GM18507 (cell line): Measurements from ENCODE around the gene TAC4.
"Not testable (repeated sequence)": the region's sequence is repeated elsewhere in the genome, so short reads cannot be mapped to it uniquely, and the experiment has no call there.

ENCODE experiments used
- DNase-seq: peaks from one replicate; pipeline ENCODE4 v3.0.0; 2011; ENCODE audit warnings: low read depth; ENCODE audit not compliant: insufficient read length; ENCODE audit errors: extremely low spot score
- FAIRE-seq: peaks from 2 replicates; lab custom pipeline; 2011; peaks lifted over from hg19 to GRCh38; lab: Jason Lieb, UNC

Gene TAC4

GRCh38 chr17:49848739-49849138, 870 bp upstream of the TAC4 start:
- DNase-seq (no peak), FAIRE-seq (no peak)

GRCh38 chr17:49846938-49847712, 744 bp downstream of the TAC4 start:
- FAIRE-seq (no peak), DNase-seq (no peak)

- FAIRE-seq (no peak), DNase-seq (no peak)
These were observed 2.5 kb downstream of the TAC4 start for GRCh38 chr17:49845321-49845720.

GRCh38 chr17:49843774-49844350, 4.0 kb downstream of the TAC4 start:
- DNase-seq (no peak), FAIRE-seq (no peak)

- DNase-seq: no peak
- FAIRE-seq: no peak
These were observed 5.0 kb downstream of the TAC4 start for GRCh38 chr17:49842846-49843245.

- FAIRE-seq: no peak
- DNase-seq: no peak
These were observed 5.5 kb downstream of the TAC4 start for GRCh38 chr17:49842371-49842770.

GRCh38 chr17:49841548-49841947, 6.3 kb downstream of the TAC4 start:
- DNase-seq: no peak
- FAIRE-seq: no peak

GRCh38 chr17:49839455-49839854, 8.4 kb downstream of the TAC4 start:
- no peak for FAIRE-seq

GRCh38 chr17:49836111-49837030, 11.5 kb downstream of the TAC4 start:
- no peak for FAIRE-seq

More at GRCh38 chr17:49839455-49839854, 8.4 kb downstream of the TAC4 start:
- DNase-seq: no peak

GRCh38 chr17:49835472-49835871, 12.4 kb downstream of the TAC4 start:
- no peak for DNase-seq
- FAIRE-seq: no peak

More at GRCh38 chr17:49836111-49837030, 11.5 kb downstream of the TAC4 start:
- DNase-seq: no peak

GRCh38 chr17:49834118-49834743, 13.6 kb downstream of the TAC4 start:
- FAIRE-seq (no peak), DNase-seq (no peak)

GRCh38 chr17:49832840-49833599, 14.8 kb downstream of the TAC4 start:
- no peak for FAIRE-seq

GRCh38 chr17:49830605-49831004, 17.3 kb downstream of the TAC4 start:
- DNase-seq: no peak
- FAIRE-seq: no peak

More at GRCh38 chr17:49832840-49833599, 14.8 kb downstream of the TAC4 start:
- DNase-seq: no peak

GRCh38 chr17:49829026-49829425, 18.8 kb downstream of the TAC4 start:
- FAIRE-seq: no peak
- DNase-seq: no peak

- DNase-seq, FAIRE-seq: not testable (repeated sequence)
These were observed 19.5 kb downstream of the TAC4 start for GRCh38 chr17:49828325-49828724.

- DNase-seq: no peak
These were observed 22.2 kb downstream of the TAC4 start for GRCh38 chr17:49825645-49826044.

GRCh38 chr17:49823614-49824013, 24.3 kb downstream of the TAC4 start:
- no peak for FAIRE-seq

More at GRCh38 chr17:49825645-49826044, 22.2 kb downstream of the TAC4 start:
- FAIRE-seq: no peak

GRCh38 chr17:49822829-49823228, 25.0 kb downstream of the TAC4 start:
- FAIRE-seq: no peak
- DNase-seq: no peak

More at GRCh38 chr17:49823614-49824013, 24.3 kb downstream of the TAC4 start:
- no peak for DNase-seq

GRCh38 chr17:49821916-49822315, 26.0 kb downstream of the TAC4 start:
- DNase-seq: no peak
- FAIRE-seq: no peak
